Raji (cell line): ENCODE data around the gene WNK2.

Source experiments
- POLR2A ChIP-seq: IDR thresholded peaks from 2 replicates; pipeline ENCODE4 v1.6.1; 2011; ENCODE audit warnings: low read depth, low read length, control low read depth; ENCODE audit not compliant: insufficient read depth

Gene WNK2

DNA sequence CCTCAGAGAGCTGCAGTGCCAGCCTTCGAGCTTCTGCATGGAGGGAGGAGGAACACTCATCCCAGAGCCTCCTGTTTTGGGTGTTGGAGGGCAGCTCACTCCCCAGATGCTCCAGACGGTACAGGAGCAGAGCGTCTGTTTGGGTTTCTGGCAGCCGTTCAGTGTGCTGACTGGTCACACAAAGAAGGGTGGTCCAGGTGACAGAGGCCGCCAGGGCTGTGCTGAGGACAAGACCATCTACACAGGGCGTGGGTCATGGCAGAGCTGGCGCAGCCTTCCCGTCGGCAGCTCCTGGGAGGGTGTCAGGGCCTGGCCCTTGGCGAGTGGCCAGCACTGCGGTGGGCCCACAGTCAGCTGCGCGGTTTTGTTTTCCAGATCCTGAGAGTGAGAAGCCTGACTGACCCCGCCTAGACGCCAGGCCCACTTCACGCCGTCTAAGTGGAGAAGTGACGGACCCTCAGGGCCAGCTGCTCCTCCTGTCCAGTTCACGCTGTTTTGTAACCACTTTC lies 136.1 kb downstream of the WNK2 start:
- no peak for TF ChIP-seq POLR2A

- TF ChIP-seq POLR2A, result no peak
Observed at GRCh38 chr9:93320591-93321219, 136.8 kb downstream of the WNK2 start.

GRCh38 chr9:93321220-93321610 lies 137.3 kb downstream of the WNK2 start:
- TF ChIP-seq POLR2A, result no peak

- no peak for TF ChIP-seq POLR2A
Observed at GRCh38 chr9:93324191-93324834, 140.4 kb downstream of the WNK2 start.

DNA sequence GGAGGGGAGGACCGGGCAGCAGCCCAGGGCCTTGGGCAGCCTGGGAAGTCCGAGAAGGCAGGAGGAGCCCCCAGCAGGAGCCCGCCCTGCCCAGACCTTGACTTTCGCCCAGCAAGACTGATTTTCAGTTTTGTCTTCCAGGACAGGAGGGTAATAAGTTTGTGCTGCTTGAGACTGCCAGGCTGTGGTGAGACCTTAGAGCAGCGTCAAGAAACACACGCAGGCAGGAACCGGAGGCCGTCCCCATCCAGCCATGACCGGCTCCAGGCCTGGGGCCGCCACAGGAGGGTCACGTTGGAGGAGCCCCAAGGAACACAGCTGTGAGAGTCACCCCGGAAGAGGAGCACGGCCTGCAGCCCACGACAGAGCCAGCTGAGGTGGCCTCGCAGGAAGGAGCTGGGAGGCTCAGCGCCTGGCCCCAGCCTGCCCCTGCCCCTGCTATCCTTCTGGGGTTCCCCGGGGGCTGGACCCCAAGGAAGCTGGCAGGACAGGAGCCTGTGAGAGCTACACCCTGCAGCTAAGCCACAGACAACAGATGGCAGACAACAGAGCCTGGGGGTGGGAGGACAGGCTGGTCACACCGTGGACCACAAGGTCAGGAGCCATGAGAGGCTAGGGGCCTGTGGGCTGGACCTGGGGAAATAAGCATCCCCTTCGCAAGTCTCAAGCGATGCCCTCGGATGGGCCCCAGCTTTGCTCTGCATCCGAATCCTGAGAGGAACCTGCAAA lies 141.5 kb downstream of the WNK2 start:
- no peak for TF ChIP-seq POLR2A

DNA sequence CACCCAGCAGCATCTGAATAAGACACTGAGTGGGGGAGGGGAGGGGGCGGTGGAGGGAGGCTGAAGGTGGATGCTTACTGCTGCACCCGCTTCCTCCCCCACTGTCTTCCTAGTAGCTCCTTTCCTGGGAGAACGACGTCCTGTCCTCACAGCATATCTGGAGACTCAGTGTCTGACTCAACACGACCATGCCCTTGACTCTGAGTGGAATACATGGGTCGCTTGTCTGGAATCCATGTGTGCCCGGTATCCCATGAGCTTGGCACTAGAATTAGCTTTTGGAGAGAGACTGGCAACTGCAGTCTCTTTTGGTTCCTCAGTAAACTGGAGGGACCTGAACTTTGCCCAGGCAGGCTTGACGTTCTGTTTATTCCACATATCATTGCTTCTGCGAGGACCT lies 142.1 kb downstream of the WNK2 start:
- no peak for TF ChIP-seq POLR2A

DNA sequence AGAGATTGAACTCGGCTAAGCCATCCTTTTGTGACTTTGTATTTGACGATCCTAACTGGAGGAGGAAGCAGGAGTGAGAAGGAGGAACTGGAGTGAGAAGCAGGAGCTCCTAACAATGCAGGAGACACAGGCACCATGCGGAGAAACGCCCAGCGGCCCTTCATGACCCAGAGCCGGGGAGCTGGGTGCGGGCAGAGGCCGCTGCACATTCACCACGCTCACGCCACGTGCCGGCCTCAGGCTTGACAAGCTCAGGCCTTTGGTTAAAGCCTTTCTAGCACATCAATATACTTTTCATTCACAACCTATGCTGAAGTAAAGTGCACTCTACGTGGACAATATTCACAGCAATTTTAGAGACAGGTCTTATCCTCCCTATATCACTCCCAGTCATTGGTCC lies 142.7 kb downstream of the WNK2 start:
- TF ChIP-seq POLR2A, result no peak

GRCh38 chr9:93329629-93330280 lies 145.8 kb downstream of the WNK2 start:
- TF ChIP-seq POLR2A, result no peak

DNA sequence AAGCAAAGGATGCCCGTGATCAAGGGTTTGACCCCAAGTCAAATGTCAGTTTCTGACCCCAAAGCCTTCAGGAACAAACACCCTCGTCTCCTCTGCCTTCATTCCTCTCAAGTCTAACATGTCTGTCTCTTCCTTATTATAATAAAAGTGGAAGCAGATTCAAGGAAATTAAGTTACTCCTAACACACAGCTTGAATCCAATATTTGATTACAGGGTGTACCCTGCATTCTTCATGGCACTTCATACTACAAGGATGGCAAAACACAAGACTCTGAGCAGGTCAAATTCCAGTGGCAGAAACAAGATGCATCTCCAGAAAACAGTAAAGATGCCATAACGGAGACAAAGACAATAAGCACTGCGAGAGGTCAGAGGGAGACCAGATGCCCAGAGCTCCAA lies 148.4 kb downstream of the WNK2 start:
- no peak for TF ChIP-seq POLR2A

GRCh38 chr9:93336720-93337119 lies 152.8 kb downstream of the WNK2 start:
- no peak for TF ChIP-seq POLR2A

GRCh38 chr9:93340091-93340490 lies 156.2 kb downstream of the WNK2 start:
- no peak for TF ChIP-seq POLR2A

DNA sequence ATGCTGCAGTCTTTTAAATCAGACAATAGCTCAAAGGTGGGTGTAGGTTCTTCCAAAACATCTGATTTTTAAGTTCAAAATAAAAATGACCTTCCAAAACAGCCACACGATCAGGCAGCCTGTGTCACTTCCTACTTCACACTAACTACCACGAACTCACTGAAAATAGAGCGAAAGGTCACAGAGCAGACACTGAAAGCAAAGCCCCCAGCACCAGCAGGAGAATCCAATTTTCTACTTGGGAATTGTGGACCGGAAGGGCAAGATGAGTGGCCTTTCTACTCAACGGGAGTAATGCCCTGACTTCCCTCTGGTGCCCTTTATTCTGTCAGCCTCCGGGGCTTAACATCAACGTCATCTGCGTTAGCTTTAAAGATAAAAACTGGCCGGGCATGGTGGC lies 159.7 kb downstream of the WNK2 start:
- TF ChIP-seq POLR2A, result no peak

DNA sequence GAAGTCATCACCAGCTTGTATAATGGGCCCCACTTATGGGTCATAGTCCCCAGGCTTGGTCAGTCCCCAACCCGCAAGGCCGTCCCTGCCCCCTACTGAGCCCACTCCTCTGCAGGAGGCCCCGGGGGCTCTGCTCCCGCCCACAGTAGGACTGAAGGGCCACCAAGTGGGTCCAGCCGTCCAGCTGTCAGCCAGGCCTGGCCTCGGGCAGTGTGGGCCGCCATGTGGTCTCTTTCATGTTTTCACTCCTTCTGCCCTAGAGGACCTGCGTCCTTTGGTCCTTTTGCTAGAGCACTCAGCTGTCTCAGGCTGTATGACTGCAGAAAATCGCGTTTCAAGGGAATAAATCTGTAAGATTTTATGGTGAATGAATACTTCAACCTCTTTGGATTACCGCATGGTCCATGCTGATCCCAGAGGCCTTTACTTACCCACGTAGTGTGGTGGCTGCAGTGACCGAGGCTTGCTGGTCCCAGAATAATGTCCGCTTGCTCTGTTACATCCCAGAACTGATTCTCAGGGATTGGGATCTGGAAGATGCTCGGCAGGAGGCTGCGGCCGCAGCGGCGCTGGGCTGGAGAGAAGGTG lies 161.8 kb downstream of the WNK2 start:
- no peak for TF ChIP-seq POLR2A

DNA sequence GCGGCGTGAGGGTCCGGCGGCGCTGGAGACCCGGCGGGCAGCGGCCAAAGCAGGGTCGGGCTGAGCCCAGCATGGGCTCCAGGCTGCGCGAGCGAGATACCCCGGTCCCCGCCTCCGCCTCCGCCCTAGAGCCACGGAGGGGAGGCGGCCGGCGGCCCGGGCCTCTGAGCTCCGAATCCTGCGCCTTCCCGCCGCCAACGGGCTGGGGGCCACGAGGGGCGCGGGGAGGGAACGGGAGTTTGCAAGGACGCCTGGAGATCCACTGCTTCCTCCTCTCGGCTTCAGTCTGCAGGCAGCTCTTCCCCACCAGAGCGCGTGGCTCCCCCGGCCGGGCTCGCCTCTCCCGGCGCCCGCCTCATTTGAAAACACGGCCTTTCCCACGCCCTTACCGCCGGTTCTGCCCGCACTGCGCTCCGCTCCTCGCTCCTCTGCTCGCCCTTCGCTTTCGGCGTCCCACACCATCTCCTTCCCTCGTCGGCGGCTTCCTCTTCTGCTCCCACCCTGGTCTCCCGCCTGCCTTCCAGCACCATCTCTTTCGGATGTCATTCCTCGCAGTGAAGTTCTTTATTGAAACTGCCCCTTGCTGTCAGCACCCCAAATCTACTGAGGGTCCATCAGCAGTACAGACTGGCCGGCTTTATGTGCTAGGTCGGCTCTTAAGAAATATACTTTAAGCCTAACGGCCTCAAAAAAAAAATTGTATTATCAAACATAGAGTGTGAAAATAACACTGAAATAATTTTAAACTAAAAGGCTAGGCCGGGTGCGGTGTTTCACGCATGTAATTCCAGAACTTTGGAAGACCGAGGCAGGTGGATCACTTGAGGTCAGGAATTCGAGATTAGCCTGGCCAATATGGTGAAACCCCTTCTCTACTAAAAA lies 162.5 kb downstream of the WNK2 start:
- no peak for TF ChIP-seq POLR2A

DNA sequence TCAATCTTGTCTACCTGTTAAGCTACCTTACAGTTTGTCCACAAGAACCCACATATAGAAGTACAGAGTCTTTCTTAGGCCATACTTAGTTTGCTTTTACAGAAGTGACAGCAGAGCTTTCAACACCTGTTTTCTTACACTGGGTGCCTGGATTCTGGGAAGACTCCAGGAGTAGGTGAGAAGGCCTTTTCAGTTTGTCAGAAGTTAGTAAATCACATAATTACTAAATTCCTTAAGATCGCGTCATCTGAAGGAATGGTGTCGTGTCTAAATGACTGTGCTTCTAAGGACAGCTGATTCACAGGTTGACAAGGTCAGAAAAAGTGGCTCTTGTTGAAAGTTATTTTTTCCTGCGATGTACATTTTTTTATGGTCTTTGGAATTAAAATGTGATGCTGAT lies 170.5 kb downstream of the WNK2 start:
- TF ChIP-seq POLR2A, result no peak

GRCh38 chr9:93355827-93356226 lies 171.9 kb downstream of the WNK2 start:
- no peak for TF ChIP-seq POLR2A
